WTC11 (cell line): ENCODE data around the gene EHD1. TPM values are rescaled to one million over a fixed set of nuclear protein-coding genes. Genes with fewer than 3 reads are reported as not detected.
A peak's percentile ranks its signal among the peaks of the same experiment; 100 is the strongest.

Experiments used
- ATAC-seq: fragments of 200-7000 bp; cut with Tn5 transposase; 2 replicates; pipeline ENCODE4 v1.10.0; 2021; ENCODE audit warnings: mild to moderate bottlenecking, moderate library complexity
- CTCF ChIA-PET: fragments of 300-600 bp; sonication (Branson Sonifier 250); formaldehyde crosslinking; loops from one replicate; lab custom pipeline; 2021; ENCODE audit warnings: antibody characterized with exemption; lab: Charles Lee
- POLR2A ChIA-PET: fragments of 350-600 bp; sonication (Branson Sonifier 250); formaldehyde crosslinking; loops from one replicate; lab custom pipeline; 2021; ENCODE audit warnings: antibody characterized with exemption; lab: Charles Lee
- DNase-seq: peaks from one replicate; pipeline ENCODE4 v3.0.0; 2021; ENCODE audit warnings: low spot score
- H3K27ac Mint-ChIP-seq: 2 replicates; pipeline ENCODE4 v1.8.0; 2021; ENCODE audit warnings: mixed read lengths
- H3K27me3 Mint-ChIP-seq: 2 replicates; pipeline ENCODE4 v1.8.0; 2021; ENCODE audit warnings: low read depth, mild to moderate bottlenecking, moderate library complexity, mixed read lengths
- H3K36me3 Mint-ChIP-seq: 2 replicates; pipeline ENCODE4 v1.8.0; 2021; ENCODE audit warnings: mixed read lengths
- H3K4me1 Mint-ChIP-seq: 2 replicates; pipeline ENCODE4 v1.8.0; 2022; ENCODE audit warnings: mixed read lengths
- H3K4me3 Mint-ChIP-seq: 2 replicates; pipeline ENCODE4 v1.8.0; 2021; ENCODE audit warnings: mild to moderate bottlenecking, moderate library complexity, mixed read lengths
- H3K9me3 Mint-ChIP-seq: 2 replicates; pipeline ENCODE4 v1.8.0; 2021; ENCODE audit warnings: mixed read lengths
- CBFB ChIP-seq: sonication (generic); formaldehyde crosslinking; IDR thresholded peaks from 2 replicates; pipeline ENCODE4 v1.8.1; 2022; ENCODE audit warnings: mild to moderate bottlenecking, low read depth, missing genetic modification reagents
- CREM ChIP-seq: sonication (generic); formaldehyde crosslinking; IDR thresholded peaks from 2 replicates; pipeline ENCODE4 v1.8.1; 2022; ENCODE audit warnings: mild to moderate bottlenecking, missing genetic modification reagents, moderate library complexity
- E2F1 ChIP-seq: sonication (generic); formaldehyde crosslinking; IDR thresholded peaks from 2 replicates; pipeline ENCODE4 v1.8.0; 2022; ENCODE audit warnings: mild to moderate bottlenecking, missing genetic modification reagents
- ELF4 ChIP-seq: sonication (generic); formaldehyde crosslinking; IDR thresholded peaks from 2 replicates; pipeline ENCODE4 v1.8.1; 2022; ENCODE audit warnings: low read depth, mild to moderate bottlenecking, moderate library complexity, missing genetic modification reagents
- EMX1 ChIP-seq: fragments of 250-450 bp; sonication (Bioruptor Pico); IDR thresholded peaks from 2 replicates; pipeline ENCODE4 v1.8.0; 2021; ENCODE audit warnings: mild to moderate bottlenecking
- FOXJ3 ChIP-seq: sonication (generic); formaldehyde crosslinking; IDR thresholded peaks from 2 replicates; pipeline ENCODE4 v1.9.0; 2021; ENCODE audit warnings: missing genetic modification reagents, mild to moderate bottlenecking, borderline replicate concordance
- FOXP1 ChIP-seq: sonication (generic); formaldehyde crosslinking; IDR thresholded peaks from 2 replicates; pipeline ENCODE4 v1.8.0; 2022; ENCODE audit warnings: missing genetic modification reagents, mild to moderate bottlenecking, moderate library complexity, borderline replicate concordance
- IRF2 ChIP-seq: sonication (generic); formaldehyde crosslinking; IDR thresholded peaks from 2 replicates; pipeline ENCODE4 v1.8.0; 2022; ENCODE audit warnings: low read depth, missing genetic modification reagents, borderline replicate concordance
- JUN ChIP-seq: sonication (generic); formaldehyde crosslinking; IDR thresholded peaks from 2 replicates; pipeline ENCODE4 v1.8.0; 2023; ENCODE audit warnings: mild to moderate bottlenecking, missing genetic modification reagents
- SMAD3 ChIP-seq: sonication (generic); formaldehyde crosslinking; IDR thresholded peaks from 2 replicates; pipeline ENCODE4 v1.8.0; 2022; ENCODE audit warnings: missing genetic modification reagents, mild to moderate bottlenecking, borderline replicate concordance
- SMAD4 ChIP-seq: sonication (generic); formaldehyde crosslinking; IDR thresholded peaks from 2 replicates; pipeline ENCODE4 v1.8.0; 2022; ENCODE audit warnings: mild to moderate bottlenecking, missing genetic modification reagents
- TEAD1 ChIP-seq: sonication (generic); formaldehyde crosslinking; IDR thresholded peaks from 2 replicates; pipeline ENCODE4 v1.8.0; 2022; ENCODE audit warnings: mild to moderate bottlenecking, missing genetic modification reagents
- TEAD4 ChIP-seq: sonication (generic); formaldehyde crosslinking; IDR thresholded peaks from 2 replicates; pipeline ENCODE4 v1.8.0; 2022; ENCODE audit warnings: mild to moderate bottlenecking, missing genetic modification reagents
- TP53 ChIP-seq: sonication (generic); formaldehyde crosslinking; IDR thresholded peaks from 2 replicates; pipeline ENCODE4 v1.8.1; 2023; ENCODE audit warnings: mild to moderate bottlenecking, missing genetic modification reagents
- USF1 ChIP-seq: sonication (generic); formaldehyde crosslinking; IDR thresholded peaks from 2 replicates; pipeline ENCODE4 v1.8.0; 2022; ENCODE audit warnings: mild to moderate bottlenecking, missing genetic modification reagents
- ZBTB21 ChIP-seq: sonication (generic); formaldehyde crosslinking; IDR thresholded peaks from 2 replicates; pipeline ENCODE4 v1.8.1; 2023; ENCODE audit warnings: mild to moderate bottlenecking, missing genetic modification reagents, borderline replicate concordance
- ZNF317 ChIP-seq: sonication (generic); formaldehyde crosslinking; IDR thresholded peaks from 2 replicates; pipeline ENCODE4 v1.8.1; 2023; ENCODE audit warnings: low read depth, mild to moderate bottlenecking, moderate library complexity, missing genetic modification reagents, borderline replicate concordance
- ZSCAN18 ChIP-seq: fragments of 250-450 bp; sonication (Bioruptor Pico); IDR thresholded peaks from 2 replicates; pipeline ENCODE4 v2.1.2; 2022; ENCODE audit warnings: mild to moderate bottlenecking, moderate library complexity
- total RNA-seq: library from RNA; stranded (reverse); gene quantifications from 3 replicates; pipeline ENCODE4 v1.2.3, GENCODE V29; 2021
- TF ChIP-seq, protein P1 (sequence below): fragments of 250-450 bp; sonication (Bioruptor Pico); IDR thresholded peaks from 2 replicates; pipeline ENCODE4 v1.9.0; 2021; ENCODE audit warnings: mild to moderate bottlenecking, borderline replicate concordance
- TF ChIP-seq, protein P2 (sequence below): sonication (generic); formaldehyde crosslinking; IDR thresholded peaks from 2 replicates; pipeline ENCODE4 v1.8.0; 2022; ENCODE audit warnings: missing genetic modification reagents

Gene EHD1
- total RNA-seq, 1 experiment from 2014 or later: 38.1 TPM

DNA sequence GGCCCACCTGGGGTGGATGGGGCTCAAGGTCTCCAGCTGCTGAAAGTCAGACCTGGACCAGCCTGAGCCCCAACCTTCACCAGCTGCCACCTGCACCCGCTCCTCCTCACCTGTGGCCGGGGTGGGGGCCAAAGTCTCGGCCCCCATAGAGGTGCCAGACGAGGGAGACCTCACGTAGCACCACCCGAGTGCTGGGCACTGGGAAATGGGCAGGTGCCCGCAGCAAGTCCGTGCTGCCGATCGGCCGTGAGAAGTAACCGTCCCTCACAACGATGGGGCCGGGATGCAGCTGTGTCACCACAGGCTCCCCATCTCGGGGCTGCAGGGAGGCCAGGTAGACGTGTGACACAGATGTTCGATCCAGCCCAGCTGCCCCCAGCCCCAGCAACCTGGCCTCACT, 22.4 kb upstream of the EHD1 start:
- DNase-seq (no peak), ATAC-seq (no peak)
- Mint-ChIP-seq H3K27me3 (no peaks in the 10 kb centered on the region), H3K27ac (no peak overlapping the region), H3K4me3 (no peak overlapping the region), H3K36me3 (peaks cover 9% of the 10 kb centered on the region; the same call in 1 of the 2 replicates), H3K4me1 (no peaks in the 10 kb centered on the region), H3K9me3 (no peaks in the 10 kb centered on the region)
- ChIA-PET POLR2A (no interaction called here), CTCF (interaction anchor here (2.0 kb wide), 1 partner anchor 13 kb away, joined by 5 read pairs; no protein-coding TSS in a partner anchor)
- TF ChIP-seq, protein P1, sequence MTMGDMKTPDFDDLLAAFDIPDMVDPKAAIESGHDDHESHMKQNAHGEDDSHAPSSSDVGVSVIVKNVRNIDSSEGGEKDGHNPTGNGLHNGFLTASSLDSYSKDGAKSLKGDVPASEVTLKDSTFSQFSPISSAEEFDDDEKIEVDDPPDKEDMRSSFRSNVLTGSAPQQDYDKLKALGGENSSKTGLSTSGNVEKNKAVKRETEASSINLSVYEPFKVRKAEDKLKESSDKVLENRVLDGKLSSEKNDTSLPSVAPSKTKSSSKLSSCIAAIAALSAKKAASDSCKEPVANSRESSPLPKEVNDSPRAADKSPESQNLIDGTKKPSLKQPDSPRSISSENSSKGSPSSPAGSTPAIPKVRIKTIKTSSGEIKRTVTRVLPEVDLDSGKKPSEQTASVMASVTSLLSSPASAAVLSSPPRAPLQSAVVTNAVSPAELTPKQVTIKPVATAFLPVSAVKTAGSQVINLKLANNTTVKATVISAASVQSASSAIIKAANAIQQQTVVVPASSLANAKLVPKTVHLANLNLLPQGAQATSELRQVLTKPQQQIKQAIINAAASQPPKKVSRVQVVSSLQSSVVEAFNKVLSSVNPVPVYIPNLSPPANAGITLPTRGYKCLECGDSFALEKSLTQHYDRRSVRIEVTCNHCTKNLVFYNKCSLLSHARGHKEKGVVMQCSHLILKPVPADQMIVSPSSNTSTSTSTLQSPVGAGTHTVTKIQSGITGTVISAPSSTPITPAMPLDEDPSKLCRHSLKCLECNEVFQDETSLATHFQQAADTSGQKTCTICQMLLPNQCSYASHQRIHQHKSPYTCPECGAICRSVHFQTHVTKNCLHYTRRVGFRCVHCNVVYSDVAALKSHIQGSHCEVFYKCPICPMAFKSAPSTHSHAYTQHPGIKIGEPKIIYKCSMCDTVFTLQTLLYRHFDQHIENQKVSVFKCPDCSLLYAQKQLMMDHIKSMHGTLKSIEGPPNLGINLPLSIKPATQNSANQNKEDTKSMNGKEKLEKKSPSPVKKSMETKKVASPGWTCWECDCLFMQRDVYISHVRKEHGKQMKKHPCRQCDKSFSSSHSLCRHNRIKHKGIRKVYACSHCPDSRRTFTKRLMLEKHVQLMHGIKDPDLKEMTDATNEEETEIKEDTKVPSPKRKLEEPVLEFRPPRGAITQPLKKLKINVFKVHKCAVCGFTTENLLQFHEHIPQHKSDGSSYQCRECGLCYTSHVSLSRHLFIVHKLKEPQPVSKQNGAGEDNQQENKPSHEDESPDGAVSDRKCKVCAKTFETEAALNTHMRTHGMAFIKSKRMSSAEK (CRISPR knock-in tag): no peak
- TF ChIP-seq ZSCAN18 (CRISPR knock-in tag) (no peak), E2F1 (CRISPR knock-in tag) (no peak), FOXP1 (CRISPR knock-in tag) (no peak), ELF4 (no peak), FOXJ3 (no peak)

DNA sequence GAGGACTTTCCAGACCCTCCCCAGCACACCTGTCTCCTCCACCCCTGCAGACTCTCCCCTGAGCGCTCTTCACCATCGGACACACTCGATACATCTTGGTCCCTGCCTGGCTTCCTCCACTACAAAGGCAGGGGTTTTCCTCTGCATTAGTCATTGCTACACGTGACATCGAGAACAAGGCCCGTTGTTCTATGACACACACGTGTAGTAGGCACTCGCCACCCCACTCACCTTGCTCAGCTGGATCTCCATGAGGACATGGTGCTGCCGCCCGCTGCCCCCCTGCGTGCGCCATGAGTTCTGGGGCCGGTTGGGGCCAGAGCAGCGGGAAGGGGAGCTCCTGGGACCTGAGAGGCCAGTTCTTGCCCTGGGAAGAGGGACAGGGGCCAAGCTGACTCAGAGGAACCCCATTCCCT, 21.9 kb upstream of the EHD1 start:
- Mint-ChIP-seq H3K4me1 (no peaks in the 10 kb centered on the region), H3K4me3 (no peak overlapping the region), H3K27me3 (no peaks in the 10 kb centered on the region), H3K27ac (peak overlapping the region; percentile 50; the same call in 1 of the 2 replicates), H3K36me3 (peaks cover 8% of the 10 kb centered on the region; the same call in 1 of the 2 replicates), H3K9me3 (no peaks in the 10 kb centered on the region)
- POLR2A ChIA-PET: no interaction called here
- CTCF ChIA-PET: interaction anchor here (2.0 kb wide), 1 partner anchor 12 kb away, joined by 5 read pairs; no protein-coding TSS in a partner anchor
- no peak for ATAC-seq
- no peak for DNase-seq
- TF ChIP-seq TEAD1 (CRISPR knock-in tag) (no peak), EMX1 (no peak), FOXJ3 (no peak), TP53 (CRISPR knock-in tag) (no peak), TEAD4 (no peak), ZNF317 (CRISPR knock-in tag) (no peak), IRF2 (CRISPR knock-in tag) (no peak), JUN (CRISPR knock-in tag) (no peak), USF1 (CRISPR knock-in tag) (no peak), ZBTB21 (CRISPR knock-in tag) (no peak), E2F1 (CRISPR knock-in tag) (no peak), SMAD4 (no peak), SMAD3 (CRISPR knock-in tag) (no peak), CREM (CRISPR knock-in tag) (no peak), CBFB (no peak)
- TF ChIP-seq, protein P2, sequence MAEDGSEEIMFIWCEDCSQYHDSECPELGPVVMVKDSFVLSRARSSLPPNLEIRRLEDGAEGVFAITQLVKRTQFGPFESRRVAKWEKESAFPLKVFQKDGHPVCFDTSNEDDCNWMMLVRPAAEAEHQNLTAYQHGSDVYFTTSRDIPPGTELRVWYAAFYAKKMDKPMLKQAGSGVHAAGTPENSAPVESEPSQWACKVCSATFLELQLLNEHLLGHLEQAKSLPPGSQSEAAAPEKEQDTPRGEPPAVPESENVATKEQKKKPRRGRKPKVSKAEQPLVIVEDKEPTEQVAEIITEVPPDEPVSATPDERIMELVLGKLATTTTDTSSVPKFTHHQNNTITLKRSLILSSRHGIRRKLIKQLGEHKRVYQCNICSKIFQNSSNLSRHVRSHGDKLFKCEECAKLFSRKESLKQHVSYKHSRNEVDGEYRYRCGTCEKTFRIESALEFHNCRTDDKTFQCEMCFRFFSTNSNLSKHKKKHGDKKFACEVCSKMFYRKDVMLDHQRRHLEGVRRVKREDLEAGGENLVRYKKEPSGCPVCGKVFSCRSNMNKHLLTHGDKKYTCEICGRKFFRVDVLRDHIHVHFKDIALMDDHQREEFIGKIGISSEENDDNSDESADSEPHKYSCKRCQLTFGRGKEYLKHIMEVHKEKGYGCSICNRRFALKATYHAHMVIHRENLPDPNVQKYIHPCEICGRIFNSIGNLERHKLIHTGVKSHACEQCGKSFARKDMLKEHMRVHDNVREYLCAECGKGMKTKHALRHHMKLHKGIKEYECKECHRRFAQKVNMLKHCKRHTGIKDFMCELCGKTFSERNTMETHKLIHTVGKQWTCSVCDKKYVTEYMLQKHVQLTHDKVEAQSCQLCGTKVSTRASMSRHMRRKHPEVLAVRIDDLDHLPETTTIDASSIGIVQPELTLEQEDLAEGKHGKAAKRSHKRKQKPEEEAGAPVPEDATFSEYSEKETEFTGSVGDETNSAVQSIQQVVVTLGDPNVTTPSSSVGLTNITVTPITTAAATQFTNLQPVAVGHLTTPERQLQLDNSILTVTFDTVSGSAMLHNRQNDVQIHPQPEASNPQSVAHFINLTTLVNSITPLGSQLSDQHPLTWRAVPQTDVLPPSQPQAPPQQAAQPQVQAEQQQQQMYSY (CRISPR knock-in tag): no peak
